Testis (tissue), 3 donors: ENCODE results near the gene FKBP10. TPM values are rescaled to one million over a fixed set of nuclear protein-coding genes. Genes with fewer than 3 reads are reported as not detected.
A peak's percentile ranks its signal among the peaks of the same experiment; 100 is the strongest.

Experiments
- DNase-seq: peaks from one replicate; pipeline ENCODE4 v3.0.0-alpha.2; 2019
- H3K27ac ChIP-seq, 2 donors: fragments of 200-600 bp; sonication (generic); one replicate each; pipeline ENCODE4 v1.5.1; 2019
- H3K27me3 ChIP-seq: fragments of 200-600 bp; sonication (generic); one replicate; pipeline ENCODE4 v1.5.1; 2019
- H3K36me3 ChIP-seq: fragments of 200-600 bp; sonication (generic); one replicate; pipeline ENCODE4 v1.5.1; 2017; ENCODE audit warnings: low read depth; ENCODE audit errors: missing control alignments
- H3K4me1 ChIP-seq: fragments of 200-600 bp; sonication (generic); one replicate; pipeline ENCODE4 v1.5.1; 2019
- H3K4me3 ChIP-seq, 2 donors: fragments of 200-600 bp; sonication (generic); one replicate each; pipeline ENCODE4 v1.5.1; 2017 to 2019
- H3K9me3 ChIP-seq: fragments of 200-600 bp; sonication (generic); one replicate; pipeline ENCODE4 v1.5.1; 2017
- POLR2A ChIP-seq: fragments of 450-650 bp; IDR thresholded peaks from one replicate; pipeline ENCODE4 v1.6.1; 2017; ENCODE audit warnings: antibody characterized with exemption, mild to moderate bottlenecking, moderate library complexity
- WGBS, 2 donors: methylation state at CpG; one replicate each; pipeline ENCODE4 v1.1.5; 2018; 5-methylcytosine and 5-hydroxymethylcytosine counted together
- intact Hi-C: fragments of 100-400 bp; cut with DNase I; formaldehyde crosslinking; loops from one replicate; pipeline ENCODE4 v1.15.1; 2023; ENCODE audit warnings: low total_unique reads
- polyA plus RNA-seq: library from polyadenylated mRNA; stranded (reverse); fragments of 350-450 nt; fragmentation: Illumina TruSeq; extraction: RNeasy Lipid Tissue Mini Kit (QIAGEN cat#74804); gene quantifications from one replicate; pipeline ENCODE4 v1.2.3, GENCODE V29; 2014; ENCODE audit warnings: low read depth, low replicate concordance; ENCODE audit not compliant: insufficient read depth
- total RNA-seq, 2 donors: library from RNA; depleted of rRNA; stranded (reverse); fragments of >200 nt; gene quantifications; one replicate each; pipeline ENCODE4 v1.2.3, GENCODE V29; 2016
- TF ChIP-seq, protein P1 (sequence below), 3 experiments: fragments of 450-650 bp in 2 of 3; fragments of 200-600 bp in 1 of 3; sonication (generic) in 1 of 3; IDR thresholded peaks; one replicate each; pipeline ENCODE4 v1.5.1; 2016 to 2019; ENCODE audit warnings: antibody characterized with exemption in 3 of 3, mild to moderate bottlenecking in 2 of 3, moderate library complexity in 1 of 3

The FKBP10 gene
- total and polyA plus RNA-seq, 3 donors from 2014 or later: 31.4 to 37.8 (median 36.5) TPM

DNA sequence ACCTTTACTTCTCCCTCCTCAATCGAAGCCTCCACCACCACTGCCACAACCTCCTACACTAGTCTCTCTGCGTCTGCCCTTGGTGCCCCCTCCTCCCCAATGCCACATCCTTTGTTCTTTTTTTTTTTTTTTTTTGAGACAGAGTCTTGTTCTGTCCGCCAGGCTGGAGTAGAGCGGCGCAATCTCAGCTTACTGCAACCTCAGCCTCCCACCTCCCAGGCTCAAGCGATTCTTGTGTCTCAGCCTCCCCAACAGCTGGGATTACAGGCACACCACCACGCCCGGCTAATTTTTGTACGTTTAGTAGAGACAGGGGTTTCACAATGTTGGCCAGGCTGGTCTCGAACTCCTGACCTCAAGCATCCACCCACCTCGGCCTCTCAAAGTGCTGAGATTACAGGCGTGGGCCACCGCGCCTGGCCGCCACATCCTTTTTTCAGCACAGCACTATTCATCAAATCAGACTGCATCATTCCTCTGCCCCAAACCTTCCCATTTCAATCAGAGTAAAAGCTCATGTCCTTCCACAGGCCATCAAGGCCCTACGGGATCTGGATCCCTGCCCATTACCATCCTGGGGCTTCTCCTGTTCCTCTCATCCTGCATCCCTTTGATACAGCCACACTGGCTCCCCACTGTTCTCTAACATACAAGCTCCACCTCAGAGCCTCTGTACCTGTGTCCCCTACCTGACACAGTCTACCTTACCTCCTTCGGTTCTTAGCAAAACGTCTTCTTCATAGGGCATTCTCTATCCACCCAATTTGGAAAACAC lies 50.5 kb downstream of the FKBP10 start:
- TF ChIP-seq, protein P1, sequence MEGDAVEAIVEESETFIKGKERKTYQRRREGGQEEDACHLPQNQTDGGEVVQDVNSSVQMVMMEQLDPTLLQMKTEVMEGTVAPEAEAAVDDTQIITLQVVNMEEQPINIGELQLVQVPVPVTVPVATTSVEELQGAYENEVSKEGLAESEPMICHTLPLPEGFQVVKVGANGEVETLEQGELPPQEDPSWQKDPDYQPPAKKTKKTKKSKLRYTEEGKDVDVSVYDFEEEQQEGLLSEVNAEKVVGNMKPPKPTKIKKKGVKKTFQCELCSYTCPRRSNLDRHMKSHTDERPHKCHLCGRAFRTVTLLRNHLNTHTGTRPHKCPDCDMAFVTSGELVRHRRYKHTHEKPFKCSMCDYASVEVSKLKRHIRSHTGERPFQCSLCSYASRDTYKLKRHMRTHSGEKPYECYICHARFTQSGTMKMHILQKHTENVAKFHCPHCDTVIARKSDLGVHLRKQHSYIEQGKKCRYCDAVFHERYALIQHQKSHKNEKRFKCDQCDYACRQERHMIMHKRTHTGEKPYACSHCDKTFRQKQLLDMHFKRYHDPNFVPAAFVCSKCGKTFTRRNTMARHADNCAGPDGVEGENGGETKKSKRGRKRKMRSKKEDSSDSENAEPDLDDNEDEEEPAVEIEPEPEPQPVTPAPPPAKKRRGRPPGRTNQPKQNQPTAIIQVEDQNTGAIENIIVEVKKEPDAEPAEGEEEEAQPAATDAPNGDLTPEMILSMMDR (IDR thresholded peaks at IDR 0.05): no peak
- TF ChIP-seq POLR2A: no peak
- intact Hi-C loops: no loop called here
- H3K27me3 ChIP-seq: no peaks in the 10 kb centered on the region
- peaks cover 18% of the 10 kb centered on the region for H3K4me1 ChIP-seq
- H3K4me3 ChIP-seq: peak overlapping the region in 1 of 2 donors; percentile 89
- 50 to 54% methylated on average over 17 to 18 of the region's 18 CpGs for WGBS, 2 donors
- no peaks in the 10 kb centered on the region for H3K36me3 ChIP-seq
- no peak for DNase-seq
- H3K9me3 ChIP-seq: no peaks in the 10 kb centered on the region
- H3K27ac ChIP-seq: no peak overlapping the region

DNA sequence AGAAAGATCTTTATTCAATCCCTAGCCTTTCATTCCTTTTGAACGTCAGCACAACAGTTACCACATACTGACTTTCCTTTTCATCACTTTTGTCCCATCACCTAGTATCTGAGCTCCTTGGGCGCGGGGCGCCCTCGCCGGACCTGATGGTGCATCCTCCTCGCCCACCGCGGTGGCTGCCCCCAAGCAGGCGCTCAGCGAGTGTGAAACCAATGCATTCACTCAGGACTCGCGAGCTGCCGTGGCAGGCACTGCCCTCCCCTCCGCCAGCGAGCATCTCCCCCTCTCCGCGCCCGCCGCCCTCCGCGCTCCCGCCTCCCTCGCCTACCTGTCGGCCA lies 51.7 kb downstream of the FKBP10 start:
- Histone ChIP-seq H3K27ac (peak overlapping the region; percentile 75 to 89), H3K4me3 (peak overlapping the region; percentile 89 to 92), H3K4me1 (peaks cover 18% of the 10 kb centered on the region), H3K36me3 (no peaks in the 10 kb centered on the region), H3K9me3 (no peaks in the 10 kb centered on the region), H3K27me3 (no peaks in the 10 kb centered on the region)
- DNase-seq: peak; percentile 62
- intact Hi-C loops: no loop called here
- TF ChIP-seq POLR2A: no peak
- TF ChIP-seq, protein P1 (IDR thresholded peaks at IDR 0.05): no peak
- 0 to 1% methylated on average over 15 to 19 of the region's 25 CpGs for WGBS, 2 donors

DNA sequence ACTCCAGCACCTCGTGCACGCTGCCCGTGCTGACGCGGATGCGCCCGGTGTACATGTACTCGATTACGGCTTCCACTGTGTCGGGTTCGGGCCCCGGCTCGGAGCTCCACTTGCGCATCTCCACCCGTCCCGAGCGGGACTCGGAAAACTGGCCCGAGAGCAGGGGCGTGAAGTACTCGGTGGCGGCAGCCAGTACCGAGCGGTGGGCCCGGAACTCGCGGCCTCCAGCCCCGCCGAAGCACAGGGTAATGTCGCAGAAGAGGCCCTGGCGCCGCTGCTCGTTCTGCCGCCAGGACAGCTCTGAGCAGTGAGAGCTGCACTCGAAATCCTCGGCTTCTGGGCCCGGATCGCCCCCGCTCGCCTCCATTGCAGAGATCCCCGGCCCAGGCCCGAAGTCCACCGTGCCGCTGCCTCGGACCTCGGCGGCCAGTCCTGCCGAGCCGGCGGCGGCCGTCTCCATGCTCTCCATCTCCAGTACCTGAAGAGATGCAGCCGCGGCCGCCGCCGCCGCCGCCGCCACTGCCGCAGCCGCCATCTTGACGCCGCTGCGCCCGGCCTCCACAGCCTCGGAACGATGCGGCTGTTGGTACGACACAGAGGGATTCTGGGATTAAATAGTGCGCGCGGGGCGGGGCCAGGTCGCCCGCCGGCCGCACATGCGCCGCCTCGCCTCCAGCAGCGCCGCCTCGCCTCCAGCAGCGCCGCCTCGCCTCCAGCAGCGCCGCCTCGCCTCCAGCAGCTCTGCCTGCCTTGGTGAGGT lies 52.2 kb downstream of the FKBP10 start, which contains the start of gene KLHL11:
Gene KLHL11 (minus strand): TSS at position 588 of the 760 bp plus-strand sequence. CDS start 53 bp downstream, at position 535.
- Histone ChIP-seq H3K27ac (peak within 1 kb of the TSS; percentile 75 to 89), H3K4me1 (peaks cover 18% of the 10 kb centered on the region), H3K36me3 (no peaks in the 10 kb centered on the region), H3K4me3 (peak within 1 kb of the TSS; percentile 89 to 92), H3K27me3 (no peaks in the 10 kb centered on the region), H3K9me3 (no peaks in the 10 kb centered on the region)
- intact Hi-C loops: no loop called here
- DNase-seq: peak; percentile 95
- 0 to 1% methylated on average over 2 to 21 of the region's 90 CpGs for WGBS, 2 donors
- TF ChIP-seq POLR2A: peak; percentile 57
- TF ChIP-seq, protein P1 (IDR thresholded peaks at IDR 0.05): peak in 1 of 3 experiments; percentile 6

DNA sequence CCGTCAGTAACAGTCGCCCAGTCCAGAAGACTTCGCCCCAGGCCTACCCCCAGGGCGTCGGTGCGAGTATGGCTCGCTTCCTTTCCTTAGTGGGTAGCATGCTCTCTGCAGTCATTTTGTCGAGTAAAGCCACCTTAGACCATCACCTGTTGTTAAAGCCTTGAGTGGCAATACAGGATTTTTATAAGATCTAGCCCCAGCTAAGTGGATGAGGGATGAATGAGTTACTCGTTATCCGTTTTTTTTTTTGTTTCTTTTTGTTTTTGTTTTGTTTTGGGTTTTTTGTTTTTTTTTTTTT lies 52.7 kb downstream of the FKBP10 start:
- no peak for DNase-seq
- peak overlapping the region; percentile 75 to 89 for H3K27ac ChIP-seq
- H3K36me3 ChIP-seq: no peaks in the 10 kb centered on the region
- H3K9me3 ChIP-seq: no peaks in the 10 kb centered on the region
- H3K27me3 ChIP-seq: no peaks in the 10 kb centered on the region
- peak overlapping the region; percentile 89 to 92 for H3K4me3 ChIP-seq
- intact Hi-C loops: no loop called here
- WGBS, 2 donors: 1 to 2% methylated on average over 7 to 10 of the region's 10 CpGs
- TF ChIP-seq, protein P1 (IDR thresholded peaks at IDR 0.05): no peak
- TF ChIP-seq POLR2A: no peak
- peaks cover 18% of the 10 kb centered on the region for H3K4me1 ChIP-seq
